Liver (tissue), 9 donors: ENCODE measurements around the gene IQCH. TPM values are rescaled to one million over a fixed set of nuclear protein-coding genes. Genes with fewer than 3 reads are reported as not detected.

Source experiments
- DNase-seq: peaks from one replicate; pipeline ENCODE4 v3.0.0-alpha.2; 2017; ENCODE audit warnings: low spot score
- H3K27ac ChIP-seq, 2 donors: one replicate each; pipeline ENCODE4 v1.7.0; 2013; ENCODE audit warnings: inconsistent platforms in 2 of 2, low read length in 2 of 2, control low read depth in 1 of 2, low read depth in 1 of 2, mild to moderate bottlenecking in 1 of 2
- H3K27me3 ChIP-seq, 4 donors: one replicate each; pipeline versions ENCODE4 v1.6.1 to v1.7.0; 2013; ENCODE audit warnings: low read length in 3 of 4, inconsistent platforms in 1 of 4, mild to moderate bottlenecking in 1 of 4, moderate library complexity in 1 of 4; ENCODE audit not compliant: control insufficient read depth in 4 of 4, insufficient read depth in 4 of 4
- H3K36me3 ChIP-seq, 4 donors: one replicate each; pipeline versions ENCODE4 v1.6.1 to v1.7.0; 2013; ENCODE audit warnings: low read length in 3 of 4, mild to moderate bottlenecking in 3 of 4, low read depth in 1 of 4, moderate library complexity in 1 of 4; ENCODE audit not compliant: control insufficient read depth in 4 of 4, insufficient read depth in 3 of 4
- H3K4me1 ChIP-seq, 4 donors: one replicate each; pipeline versions ENCODE4 v1.6.1 to v1.7.0; 2013; ENCODE audit warnings: low read length in 3 of 4, mild to moderate bottlenecking in 3 of 4, moderate library complexity in 1 of 4; ENCODE audit not compliant: control insufficient read depth in 4 of 4, insufficient read depth in 4 of 4
- H3K4me3 ChIP-seq, 3 donors: one replicate each; pipeline versions ENCODE4 v1.6.1 to v1.7.0; 2013; ENCODE audit warnings: low read length in 3 of 3, control low read depth in 1 of 3, low read depth in 1 of 3, mild to moderate bottlenecking in 1 of 3
- H3K9ac ChIP-seq, 2 donors: one replicate each; pipeline ENCODE4 v1.7.0; 2013; ENCODE audit warnings: low read length in 2 of 2, mild to moderate bottlenecking in 2 of 2, moderate library complexity in 2 of 2, control low read depth in 1 of 2, low read depth in 1 of 2
- H3K9me3 ChIP-seq, 4 donors: one replicate each; pipeline versions ENCODE4 v1.6.1 to v1.7.0; 2013; ENCODE audit warnings: low read length in 3 of 4; ENCODE audit not compliant: control insufficient read depth in 4 of 4
- FOXA1 ChIP-seq: IDR thresholded peaks from 2 replicates; pipeline ENCODE4 v1.6.1; 2016; ENCODE audit warnings: antibody characterized with exemption
- FOXA2 ChIP-seq: IDR thresholded peaks from 2 replicates; pipeline ENCODE4 v1.6.1; 2016; ENCODE audit warnings: antibody characterized with exemption
- HNF4A ChIP-seq, 2 donors: conservative IDR thresholded peaks; 2 replicates each; pipeline ENCODE4 v1.6.1; 2016; ENCODE audit warnings: antibody characterized with exemption in 2 of 2, mild to moderate bottlenecking in 2 of 2
- HNF4G ChIP-seq: IDR thresholded peaks from 2 replicates; pipeline ENCODE4 v1.6.1; 2016; ENCODE audit warnings: antibody characterized with exemption
- JUND ChIP-seq, 2 donors: IDR thresholded peaks; 2 replicates each; pipeline ENCODE4 v1.6.1; 2016; ENCODE audit warnings: antibody characterized with exemption in 2 of 2
- NR2F2 ChIP-seq: IDR thresholded peaks from 2 replicates; pipeline ENCODE4 v1.6.1; 2016; ENCODE audit warnings: antibody characterized with exemption
- RAD21 ChIP-seq, 2 donors: IDR thresholded peaks; 2 replicates each; pipeline ENCODE4 v1.6.1; 2016; ENCODE audit warnings: antibody characterized with exemption in 2 of 2, mild to moderate bottlenecking in 2 of 2
- RXRA ChIP-seq, 2 donors: IDR thresholded peaks; 2 replicates each; pipeline ENCODE4 v1.6.1; 2017 to 2018; ENCODE audit warnings: antibody characterized with exemption in 2 of 2, mild to moderate bottlenecking in 1 of 2
- SP1 ChIP-seq: IDR thresholded peaks from 2 replicates; pipeline ENCODE4 v1.6.1; 2018; ENCODE audit warnings: antibody characterized with exemption, mild to moderate bottlenecking
- TAF1 ChIP-seq: conservative IDR thresholded peaks from 2 replicates; pipeline ENCODE4 v1.6.1; 2016; ENCODE audit warnings: antibody characterized with exemption, mild to moderate bottlenecking
- YY1 ChIP-seq: IDR thresholded peaks from 2 replicates; pipeline ENCODE4 v1.6.1; 2016; ENCODE audit warnings: antibody characterized with exemption, mild to moderate bottlenecking
- WGBS: extraction: QIAGEN DNeasy Blood & Tissue Kit; methylation state at CpG from one replicate; pipeline ENCODE4 v1.1.7; 2013; 5-methylcytosine and 5-hydroxymethylcytosine counted together
- polyA plus RNA-seq, 2 donors: library from polyadenylated mRNA; stranded (reverse) in 1 of 2; unstranded in 1 of 2; fragments of 200-250 nt in 1 of 2; fragments of >200 nt in 1 of 2; fragmentation: Nextera tagmentation in 1 of 2; extraction: Ambion mirVana in 1 of 2; gene quantifications; one replicate each; pipeline versions ENCODE4 v1.2.1 to v1.2.3, GENCODE V29; 2013 to 2015
- total RNA-seq, 2 donors: library from RNA; depleted of rRNA; stranded (reverse); fragments of >200 nt; gene quantifications; one replicate each; pipeline ENCODE4 v1.2.3, GENCODE V29; 2014
- TF ChIP-seq, protein P1 (sequence below): IDR thresholded peaks from 2 replicates; pipeline ENCODE4 v1.6.1; 2016; ENCODE audit warnings: antibody characterized with exemption
- TF ChIP-seq, protein P2 (sequence below): fragments of 150-350 bp; IDR thresholded peaks from 2 replicates; pipeline ENCODE4 v1.5.1; 2017; ENCODE audit warnings: improper control_type of control experiment, low read depth, low read length; ENCODE audit not compliant: missing input control
- donor health status: healthy.
- donor health status: healthy.
- donor health status: healthy.
- donor health status: healthy.
- donor health status: healthy.

IQCH gene
- total and polyA plus RNA-seq, 4 donors = 0.23 to 1.6 (median 0.86) TPM

DNA sequence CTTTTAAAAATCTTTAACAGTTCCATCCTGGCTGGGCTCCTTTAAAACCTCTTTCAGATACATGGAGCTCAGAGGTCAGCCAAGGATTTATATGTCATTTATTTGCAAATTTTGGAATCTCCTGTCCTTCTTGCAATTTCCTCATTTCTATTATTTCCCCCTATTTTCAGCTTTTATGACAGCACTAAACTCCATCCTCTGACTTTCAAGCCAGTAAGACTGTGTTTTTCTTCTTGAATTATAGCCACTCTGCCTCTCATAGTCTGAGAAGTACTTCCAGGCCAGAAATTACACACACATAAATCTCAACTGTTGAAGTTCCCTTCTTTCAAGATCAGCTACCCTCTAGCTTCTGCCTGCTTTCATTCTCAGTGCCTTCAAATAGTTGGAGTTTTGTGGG is 73.2 kb downstream of the IQCH start (continued):
- TF ChIP-seq, protein P1, sequence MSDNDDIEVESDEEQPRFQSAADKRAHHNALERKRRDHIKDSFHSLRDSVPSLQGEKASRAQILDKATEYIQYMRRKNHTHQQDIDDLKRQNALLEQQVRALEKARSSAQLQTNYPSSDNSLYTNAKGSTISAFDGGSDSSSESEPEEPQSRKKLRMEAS = no peak
- TF ChIP-seq FOXA2 (no peak), JUND (IDR thresholded peaks at IDR 0.05) (no peak)

DNA sequence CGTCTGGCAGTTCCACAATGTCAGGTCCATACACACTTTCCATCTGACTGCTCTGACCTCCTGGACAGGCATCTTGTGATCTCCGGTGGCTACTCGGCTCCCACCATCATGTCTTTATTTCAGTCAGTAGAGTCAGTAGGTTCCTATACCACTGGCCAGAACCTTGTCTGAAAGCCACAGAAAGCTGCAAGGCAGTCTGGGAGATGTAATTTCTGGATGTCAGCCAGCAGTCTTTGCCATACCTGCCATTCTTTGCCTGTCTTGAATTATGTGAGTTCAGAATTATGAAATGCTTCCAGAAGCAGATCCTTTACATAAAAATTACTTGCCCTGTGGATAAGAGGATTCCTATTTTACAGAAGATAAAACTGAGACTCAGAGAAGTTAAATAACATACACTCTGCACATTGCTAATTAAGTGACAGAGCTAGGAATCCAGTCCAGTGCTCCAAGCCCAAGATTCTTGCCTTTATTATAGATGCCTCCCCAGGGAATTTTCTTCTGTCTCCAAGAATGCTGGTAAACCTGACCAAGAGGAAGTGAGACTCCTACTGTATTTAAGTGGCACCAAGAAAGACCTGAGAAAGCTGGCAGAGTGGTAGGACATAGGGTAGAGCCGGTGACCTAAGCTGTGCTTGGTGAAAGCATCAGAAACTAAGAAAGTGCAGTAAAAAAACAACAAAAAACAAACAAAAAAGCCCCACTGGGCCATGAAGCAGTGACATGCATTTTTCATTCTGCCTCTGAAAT is 75.6 kb downstream of the IQCH start:
- no peak overlapping the region for H3K4me3 ChIP-seq
- no peaks in the 10 kb centered on the region for H3K4me1 ChIP-seq
- 98% methylated on average over 4 of the region's 4 CpGs for WGBS
- no peaks in the 10 kb centered on the region for H3K27me3 ChIP-seq
- H3K9me3 ChIP-seq = peaks cover 0 to 3% (median 0%) of the 10 kb centered on the region in 4 donors
- H3K9ac ChIP-seq = no peak overlapping the region
- TF ChIP-seq, protein P2, sequence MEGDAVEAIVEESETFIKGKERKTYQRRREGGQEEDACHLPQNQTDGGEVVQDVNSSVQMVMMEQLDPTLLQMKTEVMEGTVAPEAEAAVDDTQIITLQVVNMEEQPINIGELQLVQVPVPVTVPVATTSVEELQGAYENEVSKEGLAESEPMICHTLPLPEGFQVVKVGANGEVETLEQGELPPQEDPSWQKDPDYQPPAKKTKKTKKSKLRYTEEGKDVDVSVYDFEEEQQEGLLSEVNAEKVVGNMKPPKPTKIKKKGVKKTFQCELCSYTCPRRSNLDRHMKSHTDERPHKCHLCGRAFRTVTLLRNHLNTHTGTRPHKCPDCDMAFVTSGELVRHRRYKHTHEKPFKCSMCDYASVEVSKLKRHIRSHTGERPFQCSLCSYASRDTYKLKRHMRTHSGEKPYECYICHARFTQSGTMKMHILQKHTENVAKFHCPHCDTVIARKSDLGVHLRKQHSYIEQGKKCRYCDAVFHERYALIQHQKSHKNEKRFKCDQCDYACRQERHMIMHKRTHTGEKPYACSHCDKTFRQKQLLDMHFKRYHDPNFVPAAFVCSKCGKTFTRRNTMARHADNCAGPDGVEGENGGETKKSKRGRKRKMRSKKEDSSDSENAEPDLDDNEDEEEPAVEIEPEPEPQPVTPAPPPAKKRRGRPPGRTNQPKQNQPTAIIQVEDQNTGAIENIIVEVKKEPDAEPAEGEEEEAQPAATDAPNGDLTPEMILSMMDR = no peak
- no peak for TF ChIP-seq NR2F2
- no peak for TF ChIP-seq JUND (IDR thresholded peaks at IDR 0.05)
- H3K36me3 ChIP-seq = no peaks in the 10 kb centered on the region
- no peak overlapping the region for H3K27ac ChIP-seq
- no peak for DNase-seq

DNA sequence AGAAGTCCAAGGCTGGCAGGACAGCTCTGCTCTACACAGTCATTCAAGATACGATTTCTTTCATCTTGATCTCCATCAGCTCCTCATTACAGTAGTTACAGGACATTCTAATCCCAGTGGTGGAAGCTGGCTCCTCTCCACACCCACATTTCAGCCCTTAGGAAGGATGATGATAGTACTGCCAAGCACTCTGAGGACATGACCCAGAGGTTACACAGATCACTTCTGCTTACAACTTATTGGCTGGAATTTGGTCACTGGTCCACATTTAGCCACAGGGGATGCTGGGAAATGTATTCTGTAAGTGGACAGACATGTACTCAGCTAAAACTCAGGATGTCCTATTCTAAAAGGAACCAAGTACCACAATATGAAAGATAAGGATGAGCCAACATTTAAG is 77.1 kb downstream of the IQCH start:
- WGBS = 53% methylated on average over 1 of the region's 1 CpG
- DNase-seq = no peak
- no peak overlapping the region for H3K9ac ChIP-seq
- no peak overlapping the region for H3K27ac ChIP-seq
- TF ChIP-seq SP1 (peak; percentile 58), NR2F2 (peak; percentile 97), RXRA (IDR thresholded peaks at IDR 0.05) (peak; percentile 90 to 97), RAD21 (IDR thresholded peaks at IDR 0.05) (peak; percentile 15 to 45), TAF1 (no peak), HNF4G (peak; percentile 57), JUND (IDR thresholded peaks at IDR 0.05) (peak in 1 of 2 donors; percentile 10), FOXA1 (peak; percentile 40), YY1 (no peak), HNF4A (conservative IDR thresholded peaks at IDR 0.05) (peak; percentile 68 to 89)
- H3K27me3 ChIP-seq = no peaks in the 10 kb centered on the region
- H3K4me3 ChIP-seq = no peak overlapping the region
- H3K4me1 ChIP-seq = no peaks in the 10 kb centered on the region
- H3K36me3 ChIP-seq = no peaks in the 10 kb centered on the region
- H3K9me3 ChIP-seq = peaks cover 0 to 3% (median 0%) of the 10 kb centered on the region in 4 donors

DNA sequence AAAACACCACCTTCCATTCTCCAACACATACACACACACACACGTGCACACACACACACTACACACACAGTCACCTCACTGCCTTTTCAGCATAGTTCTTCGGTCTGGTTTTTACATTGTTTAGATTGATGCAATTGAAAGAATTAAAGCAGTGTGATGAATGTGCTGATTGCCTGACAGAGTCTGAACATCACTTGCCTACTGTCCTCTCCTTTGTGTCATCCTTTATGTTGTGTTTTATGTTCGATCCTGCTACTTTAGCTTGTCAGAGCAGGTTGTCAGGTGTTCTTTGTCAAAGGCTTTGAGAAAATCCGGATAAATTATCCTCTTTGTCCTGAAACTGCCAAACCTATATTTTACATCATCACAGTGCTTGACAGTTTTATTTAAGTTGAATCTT is 80.4 kb downstream of the IQCH start:
- no peaks in the 10 kb centered on the region for H3K9me3 ChIP-seq
- no peak overlapping the region for H3K9ac ChIP-seq
- TF ChIP-seq SP1 = no peak
- no peaks in the 10 kb centered on the region for H3K4me1 ChIP-seq
- H3K27ac ChIP-seq = no peak overlapping the region
- no peaks in the 10 kb centered on the region for H3K36me3 ChIP-seq
- H3K27me3 ChIP-seq = no peaks in the 10 kb centered on the region
- 91% methylated on average over 4 of the region's 4 CpGs for WGBS
- no peak for DNase-seq
- no peak overlapping the region for H3K4me3 ChIP-seq
